Measurements from ENCODE around the gene SNF8.

The SNF8 gene

DNA sequence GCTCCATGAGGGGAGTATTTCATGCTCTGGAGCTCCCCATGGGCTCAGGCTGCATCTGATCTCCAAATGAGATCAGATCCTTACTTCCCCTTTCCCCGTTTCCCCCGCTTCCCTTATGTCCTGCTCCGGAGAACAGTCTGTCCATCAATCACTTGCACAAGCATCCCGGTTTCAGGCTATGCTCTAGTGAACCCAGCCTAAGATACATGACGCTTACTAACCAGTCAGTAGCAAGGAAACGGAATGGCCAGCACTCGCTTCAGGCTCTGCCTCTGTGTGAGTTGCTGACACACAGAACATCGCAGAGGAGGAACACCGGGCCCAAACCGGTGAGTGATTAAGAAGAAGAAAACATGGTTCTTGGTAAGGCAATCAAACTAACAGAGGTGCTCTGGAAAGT is 61.5 kb downstream of the SNF8 start:
- DNase-seq (ENCODE audit: low spot score), result no peak

DNA sequence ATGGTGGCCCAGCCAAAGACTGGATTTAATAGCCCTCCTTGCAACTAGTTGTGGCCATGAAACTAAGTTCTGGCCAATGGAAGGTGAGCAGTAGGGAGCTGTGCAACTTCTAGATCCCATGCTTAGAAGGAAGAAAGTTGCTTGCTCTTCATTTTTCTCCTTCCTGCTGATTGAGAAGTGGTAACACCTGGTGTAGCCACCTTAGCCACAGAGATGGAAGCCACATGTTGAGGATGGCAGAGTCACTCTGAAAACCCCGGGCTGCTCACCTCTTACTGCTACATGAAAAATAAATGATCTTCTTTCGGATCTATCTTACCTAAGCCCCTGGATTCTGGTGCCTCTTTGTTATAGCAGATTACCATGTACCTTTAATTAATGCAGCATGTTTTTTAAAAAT is 62.4 kb downstream of the SNF8 start:
- DNase-seq (ENCODE audit: low spot score), result no peak

Measured in SW480 (cell line).